CD4-positive, alpha-beta T cell treated with Interleukin-2 at 100 ng/mL for 4 hours (primary cell): ENCODE results near the gene FCN3.

ENCODE experiments used
- DNase-seq: peaks from one replicate; pipeline ENCODE4 v3.0.0-alpha.2; 2020; ENCODE audit warnings: low spot score

Gene FCN3

DNA sequence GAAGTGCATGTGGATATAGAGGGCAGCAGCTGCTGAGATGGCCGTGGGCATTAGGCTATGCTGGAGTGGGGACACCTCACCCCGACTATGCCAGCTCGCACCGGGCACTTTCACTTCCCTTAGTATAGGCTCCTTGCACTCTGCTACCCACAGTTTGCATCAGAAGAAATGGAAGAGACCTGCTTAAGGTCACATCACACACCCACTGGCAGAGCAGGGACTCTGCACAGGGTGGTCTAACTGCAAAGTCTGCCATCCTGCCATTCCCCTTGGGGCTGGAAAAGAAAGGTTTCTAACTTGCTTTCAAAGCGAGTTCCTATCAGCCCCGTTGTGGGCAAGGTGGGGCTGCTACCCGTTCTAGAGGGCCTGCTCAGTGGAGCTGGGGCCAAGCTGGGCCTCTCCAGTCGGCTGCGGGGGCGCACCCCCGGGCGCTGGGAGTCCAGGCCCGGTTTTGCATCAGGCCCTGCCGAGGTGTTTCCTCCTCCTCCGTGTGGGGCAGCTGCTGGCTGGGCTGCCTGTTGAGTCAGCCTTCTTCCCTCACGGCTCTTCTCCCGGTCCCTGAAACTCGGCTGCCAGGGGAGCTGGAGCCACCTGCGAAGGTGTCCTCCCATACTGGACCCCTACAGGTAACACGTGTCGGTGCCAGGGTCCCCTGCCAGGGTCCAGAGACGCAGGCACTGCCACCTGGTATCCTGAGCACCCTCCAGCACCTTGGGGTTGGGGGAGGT, 32.9 kb downstream of the FCN3 start, which contains the start of gene SYTL1:
SYTL1 (plus strand) TSS at position 498 of the 728 bp plus-strand sequence. CDS start 3,313 bp downstream, outside the sequence.
- DNase-seq, result peak; percentile 69

DNA sequence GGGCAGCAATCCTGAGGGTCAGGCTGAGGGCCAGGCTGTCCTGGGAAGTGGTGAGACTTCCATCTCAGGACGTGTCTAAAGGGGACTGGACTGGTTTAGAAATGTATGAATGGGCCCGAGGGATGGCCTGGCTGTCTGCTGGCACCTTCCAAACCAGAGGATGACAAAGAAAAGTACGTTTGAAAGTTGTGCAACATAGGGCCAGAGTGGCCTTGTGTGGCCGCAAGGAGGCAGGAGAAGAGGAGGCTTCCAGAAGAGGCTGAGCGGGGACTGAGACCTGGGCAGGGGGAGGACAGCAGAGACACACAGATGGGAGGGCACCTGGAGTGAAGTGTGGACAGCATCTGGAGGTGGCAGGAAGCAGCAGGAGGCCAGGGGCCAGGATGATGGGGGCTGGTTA, 35.4 kb downstream of the FCN3 start:
- DNase-seq, result no peak

- DNase-seq, result no peak
Measured at GRCh38 chr1:27338751-27339150, 35.9 kb downstream of the FCN3 start.

- DNase-seq, result no peak
Measured at GRCh38 chr1:27336756-27337155, 37.9 kb downstream of the FCN3 start.

DNA sequence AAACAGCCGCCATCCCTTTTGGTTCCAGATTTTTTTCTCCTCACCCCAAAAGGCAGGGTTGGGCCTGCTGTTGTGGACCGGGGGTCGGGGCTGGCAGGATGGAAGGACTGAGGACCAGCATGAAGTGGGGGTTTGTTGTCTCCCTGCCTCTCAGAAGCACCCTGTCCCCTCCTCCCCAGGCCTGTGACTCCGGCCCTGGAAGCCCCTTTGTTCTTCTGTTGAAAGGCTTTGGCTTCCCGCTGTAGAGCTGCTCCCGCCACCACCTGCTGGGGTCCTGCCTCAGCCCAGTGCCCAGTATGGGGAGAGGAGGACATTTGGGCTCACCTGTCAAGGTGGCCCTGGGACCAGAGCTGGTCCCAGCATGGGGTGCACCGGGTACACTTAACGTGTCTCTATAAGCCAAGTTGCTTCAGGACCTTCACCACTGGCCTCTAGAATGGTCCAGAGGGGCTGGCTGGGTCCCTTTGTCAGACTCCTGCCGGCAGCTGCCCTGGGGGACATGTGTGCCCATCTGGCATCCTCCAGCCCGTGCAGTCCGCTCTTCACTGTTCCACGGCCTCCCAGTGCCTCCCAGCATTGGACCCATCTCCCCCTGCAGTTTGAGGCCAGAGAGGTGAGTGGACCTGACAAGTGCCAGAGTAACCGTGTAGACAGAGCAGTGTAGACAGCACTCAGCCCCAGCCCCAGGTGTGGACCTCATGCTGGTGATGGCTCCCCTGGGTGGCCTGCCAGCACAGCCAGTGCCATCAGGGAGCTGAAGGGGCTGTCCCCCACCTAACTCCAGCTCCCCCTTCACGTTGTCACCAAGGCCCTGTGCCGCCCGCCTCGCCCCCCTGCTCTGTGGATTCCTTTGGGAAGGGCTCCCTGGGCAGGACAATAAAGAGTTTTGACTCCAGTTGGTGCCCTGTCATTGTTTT, 38.9 kb downstream of the FCN3 start:
- no peak for DNase-seq

DNA sequence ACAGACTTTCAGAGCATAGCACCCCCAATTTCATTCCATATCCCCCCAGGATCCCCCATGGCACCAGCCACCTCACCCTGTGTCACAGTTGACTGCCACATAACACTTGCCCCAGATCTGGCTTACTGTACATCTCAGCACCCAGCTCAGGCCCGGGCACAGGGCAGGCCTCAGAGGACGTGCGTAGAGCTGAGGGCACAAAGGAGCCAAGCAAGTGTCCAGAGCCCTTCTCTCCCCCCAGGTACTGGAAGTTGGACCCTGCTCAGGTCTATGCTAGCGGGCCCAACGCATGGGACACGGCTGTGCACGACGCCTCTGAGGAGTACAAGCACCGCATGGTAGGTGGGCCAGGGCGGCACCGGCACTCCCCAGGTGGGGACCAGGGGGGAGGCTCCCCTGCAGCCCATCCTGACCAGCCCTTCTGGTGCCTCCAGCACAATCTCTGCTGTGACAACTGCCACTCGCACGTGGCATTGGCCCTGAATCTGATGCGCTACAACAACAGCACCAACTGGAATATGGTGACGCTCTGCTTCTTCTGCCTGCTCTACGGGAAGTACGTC, 40.8 kb downstream of the FCN3 start:
- no peak for DNase-seq

GRCh38 chr1:27332536-27333281, 41.9 kb downstream of the FCN3 start:
- DNase-seq, result peak; percentile 62

- DNase-seq, result no peak
Measured at GRCh38 chr1:27331922-27332321, 42.7 kb downstream of the FCN3 start.

GRCh38 chr1:27331426-27331825, 43.2 kb downstream of the FCN3 start:
- DNase-seq, result no peak

GRCh38 chr1:27330786-27331185, 43.8 kb downstream of the FCN3 start:
- DNase-seq, result no peak

GRCh38 chr1:27327964-27328363, 46.7 kb downstream of the FCN3 start:
- no peak for DNase-seq

- DNase-seq, result no peak
Measured at GRCh38 chr1:27325286-27325685, 49.3 kb downstream of the FCN3 start.

GRCh38 chr1:27322569-27323240, 51.9 kb downstream of the FCN3 start:
- DNase-seq, result no peak

DNA sequence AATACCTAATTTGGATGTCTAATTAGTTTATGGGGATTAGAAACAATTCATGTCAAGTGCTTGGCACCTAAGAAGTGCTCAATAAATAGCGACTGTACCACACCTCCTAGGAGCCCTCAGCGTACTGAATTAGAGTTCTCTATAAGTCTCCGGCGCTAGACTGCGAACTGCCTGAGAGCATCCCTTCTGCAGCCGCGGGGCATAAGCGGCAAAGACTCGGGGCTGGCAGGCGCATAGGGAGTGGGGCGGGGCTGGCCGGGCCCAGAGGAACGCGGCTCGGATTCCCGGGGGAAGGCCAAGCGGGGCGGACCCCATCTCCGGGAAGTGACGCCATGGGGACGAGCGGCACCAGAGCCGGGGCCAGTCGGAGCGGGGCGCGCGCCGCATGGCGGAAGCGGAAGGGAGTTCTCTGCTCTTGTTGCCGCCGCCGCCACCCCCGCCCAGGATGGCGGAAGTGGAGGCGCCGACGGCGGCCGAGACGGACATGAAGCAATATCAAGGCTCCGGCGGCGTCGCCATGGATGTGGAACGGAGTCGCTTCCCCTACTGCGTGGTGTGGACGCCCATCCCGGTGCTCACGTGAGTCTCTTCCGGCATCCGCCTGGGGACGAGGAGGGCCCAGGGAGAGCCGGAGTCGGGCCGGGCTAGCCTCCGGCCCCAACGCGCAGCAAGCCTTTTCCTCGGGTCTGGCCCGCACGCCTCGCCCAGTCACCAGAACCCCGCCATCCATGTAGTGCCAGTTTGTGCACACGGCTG, 52.6 kb downstream of the FCN3 start, which contains the start of gene TMEM222:
TMEM222 (plus strand) TSS at position 351 of the 756 bp plus-strand sequence; CDS start at position 386, 35 bp downstream.
- peak; percentile 96 for DNase-seq
